GM10266 (cell line): ENCODE measurements around the gene P2RX5.

Experiments used
- DNase-seq: peaks from one replicate; pipeline ENCODE4 v3.0.0; 2012; ENCODE audit errors: extremely low spot score
- TF ChIP-seq, protein P1 (sequence below): IDR thresholded peaks from 2 replicates; pipeline ENCODE4 v1.5.1; 2012; ENCODE audit warnings: mild to moderate bottlenecking, low read depth; ENCODE audit not compliant: control insufficient read depth, insufficient read depth; ENCODE audit errors: missing control alignments

P2RX5 gene

DNA sequence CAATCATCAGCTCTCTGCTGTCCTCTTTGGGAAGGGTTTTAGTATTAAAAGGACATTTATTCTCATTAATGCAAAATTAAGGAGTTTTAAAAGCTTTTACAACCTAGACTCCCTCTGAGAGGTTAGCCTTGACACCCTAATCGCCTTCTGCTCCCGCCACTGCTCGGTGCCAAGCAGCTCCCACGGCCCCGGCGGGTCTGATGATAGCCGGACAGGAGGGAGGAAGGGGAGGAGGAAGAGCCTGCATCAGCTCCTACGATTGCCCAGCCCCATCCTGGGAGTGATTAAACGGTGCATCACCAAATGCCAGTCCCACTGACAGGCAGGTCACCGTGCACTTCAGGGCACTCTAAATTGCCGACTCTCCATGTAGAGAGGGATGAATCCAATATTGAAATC, 68.2 kb downstream of the P2RX5 start:
- TF ChIP-seq, protein P1, sequence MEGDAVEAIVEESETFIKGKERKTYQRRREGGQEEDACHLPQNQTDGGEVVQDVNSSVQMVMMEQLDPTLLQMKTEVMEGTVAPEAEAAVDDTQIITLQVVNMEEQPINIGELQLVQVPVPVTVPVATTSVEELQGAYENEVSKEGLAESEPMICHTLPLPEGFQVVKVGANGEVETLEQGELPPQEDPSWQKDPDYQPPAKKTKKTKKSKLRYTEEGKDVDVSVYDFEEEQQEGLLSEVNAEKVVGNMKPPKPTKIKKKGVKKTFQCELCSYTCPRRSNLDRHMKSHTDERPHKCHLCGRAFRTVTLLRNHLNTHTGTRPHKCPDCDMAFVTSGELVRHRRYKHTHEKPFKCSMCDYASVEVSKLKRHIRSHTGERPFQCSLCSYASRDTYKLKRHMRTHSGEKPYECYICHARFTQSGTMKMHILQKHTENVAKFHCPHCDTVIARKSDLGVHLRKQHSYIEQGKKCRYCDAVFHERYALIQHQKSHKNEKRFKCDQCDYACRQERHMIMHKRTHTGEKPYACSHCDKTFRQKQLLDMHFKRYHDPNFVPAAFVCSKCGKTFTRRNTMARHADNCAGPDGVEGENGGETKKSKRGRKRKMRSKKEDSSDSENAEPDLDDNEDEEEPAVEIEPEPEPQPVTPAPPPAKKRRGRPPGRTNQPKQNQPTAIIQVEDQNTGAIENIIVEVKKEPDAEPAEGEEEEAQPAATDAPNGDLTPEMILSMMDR: no peak
- no peak for DNase-seq

DNA sequence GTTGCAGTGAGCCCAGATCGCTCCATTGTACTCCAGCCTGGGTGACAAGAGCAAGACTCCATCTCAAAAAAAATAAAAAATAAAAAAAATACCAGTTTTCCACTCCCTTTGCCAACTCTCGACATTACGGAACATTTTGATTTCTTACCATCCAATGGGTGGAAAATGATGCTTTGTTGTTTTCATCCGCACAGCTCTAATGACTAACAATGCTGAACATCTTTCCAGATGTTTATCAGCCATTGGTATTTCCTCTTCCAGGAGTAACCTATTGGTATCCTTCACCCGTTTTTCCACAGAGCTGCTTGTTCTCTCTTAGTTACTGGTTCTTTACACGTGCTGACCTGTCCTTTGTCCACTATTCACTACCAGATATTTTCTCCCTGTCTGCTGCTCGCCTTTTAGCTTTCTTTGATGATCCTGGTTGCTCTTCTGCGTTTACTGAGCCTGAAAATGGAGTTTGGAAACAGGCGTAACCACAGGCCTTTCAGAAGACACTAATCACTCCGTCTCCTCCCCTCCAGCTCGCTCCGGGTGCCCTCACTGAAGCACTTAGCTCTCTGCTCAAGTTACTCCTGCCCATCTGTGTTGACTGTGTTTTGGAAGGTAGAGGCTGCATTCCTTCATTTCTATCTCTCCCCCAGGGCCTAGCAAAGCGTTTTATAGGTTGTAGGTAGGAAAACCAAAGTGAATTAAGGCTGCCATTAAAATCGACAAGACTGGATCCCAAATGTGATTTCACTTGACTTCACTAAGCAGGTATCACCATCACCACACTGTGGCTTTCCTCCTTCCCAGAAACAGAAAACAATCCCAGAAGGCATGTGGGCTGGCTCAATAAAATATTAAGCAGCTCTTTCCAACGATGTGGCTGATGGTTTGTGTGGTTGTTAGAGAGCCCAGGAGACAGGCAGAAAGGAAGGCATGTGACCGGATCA, 68.9 kb downstream of the P2RX5 start:
- TF ChIP-seq, protein P1: no peak
- no peak for DNase-seq
